HFFc6 (cell line): ENCODE data around the gene USP1. TPM values are rescaled to one million over a fixed set of nuclear protein-coding genes. Genes with fewer than 3 reads are reported as not detected.

ENCODE experiments used
- DNase-seq: peaks from one replicate; pipeline ENCODE4 v3.0.0-alpha.2; 2018
- H3K27ac Mint-ChIP-seq: 2 replicates; pipeline ENCODE4 v1.8.0; 2020; ENCODE audit warnings: mild to moderate bottlenecking, mixed read lengths
- H3K27me3 Mint-ChIP-seq: 2 replicates; pipeline ENCODE4 v1.8.0; 2021; ENCODE audit warnings: mild to moderate bottlenecking, moderate library complexity, mixed read lengths; ENCODE audit not compliant: insufficient read depth
- H3K36me3 Mint-ChIP-seq: 2 replicates; pipeline ENCODE4 v1.8.0; 2021; ENCODE audit warnings: low read depth, mixed read lengths
- H3K4me1 Mint-ChIP-seq: 2 replicates; pipeline ENCODE4 v1.8.0; 2020; ENCODE audit warnings: low read depth, mixed read lengths
- H3K4me3 Mint-ChIP-seq: 2 replicates; pipeline ENCODE4 v1.8.0; 2020; ENCODE audit warnings: mild to moderate bottlenecking, moderate library complexity, mixed read lengths
- H3K9me3 Mint-ChIP-seq: 2 replicates; pipeline ENCODE4 v1.8.0; 2020; ENCODE audit warnings: mild to moderate bottlenecking, mixed read lengths
- total RNA-seq, 6 experiments: library from RNA; stranded (reverse); fragmentation: NEBNext Ultra II Directional; extraction: Animal tissue kit (Norgen Biotek cat#: 25700); gene quantifications; 2 replicates in 1 of 6; 3 replicates in 5 of 6; pipeline ENCODE4 v1.2.3, GENCODE V29; 2021
- TF ChIP-seq, protein P1 (sequence below): fragments of 200-600 bp; sonication (generic); IDR thresholded peaks from 2 replicates; pipeline ENCODE4 v1.5.0; 2021; ENCODE audit warnings: antibody characterized with exemption, mild to moderate bottlenecking

The USP1 gene
- total RNA-seq, 6 experiments from 2014 or later, result 15.0 to 30.9 (median 28.3) TPM

DNA sequence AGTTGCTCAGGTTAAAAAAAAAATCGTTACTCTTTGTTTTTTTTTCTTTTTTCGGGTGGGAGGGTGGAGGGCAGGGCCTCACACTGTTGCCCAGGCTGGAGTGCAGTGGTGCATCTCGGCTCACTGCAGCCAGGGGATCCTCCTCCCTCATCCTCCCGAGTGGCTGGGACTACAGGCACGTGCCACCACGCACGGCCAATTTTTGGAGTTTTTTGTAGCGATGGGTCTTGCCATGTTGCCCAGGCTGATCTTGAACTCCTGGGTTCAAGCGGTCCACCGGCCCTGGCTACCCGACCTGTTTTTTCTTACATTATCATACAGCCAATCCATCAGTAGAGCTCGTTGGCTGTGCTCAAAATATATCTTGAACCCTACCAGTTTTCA is 2.2 kb upstream of the USP1 start:
- TF ChIP-seq, protein P1, sequence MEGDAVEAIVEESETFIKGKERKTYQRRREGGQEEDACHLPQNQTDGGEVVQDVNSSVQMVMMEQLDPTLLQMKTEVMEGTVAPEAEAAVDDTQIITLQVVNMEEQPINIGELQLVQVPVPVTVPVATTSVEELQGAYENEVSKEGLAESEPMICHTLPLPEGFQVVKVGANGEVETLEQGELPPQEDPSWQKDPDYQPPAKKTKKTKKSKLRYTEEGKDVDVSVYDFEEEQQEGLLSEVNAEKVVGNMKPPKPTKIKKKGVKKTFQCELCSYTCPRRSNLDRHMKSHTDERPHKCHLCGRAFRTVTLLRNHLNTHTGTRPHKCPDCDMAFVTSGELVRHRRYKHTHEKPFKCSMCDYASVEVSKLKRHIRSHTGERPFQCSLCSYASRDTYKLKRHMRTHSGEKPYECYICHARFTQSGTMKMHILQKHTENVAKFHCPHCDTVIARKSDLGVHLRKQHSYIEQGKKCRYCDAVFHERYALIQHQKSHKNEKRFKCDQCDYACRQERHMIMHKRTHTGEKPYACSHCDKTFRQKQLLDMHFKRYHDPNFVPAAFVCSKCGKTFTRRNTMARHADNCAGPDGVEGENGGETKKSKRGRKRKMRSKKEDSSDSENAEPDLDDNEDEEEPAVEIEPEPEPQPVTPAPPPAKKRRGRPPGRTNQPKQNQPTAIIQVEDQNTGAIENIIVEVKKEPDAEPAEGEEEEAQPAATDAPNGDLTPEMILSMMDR, result no peak; the same call in none of the 2 replicates
- H3K27me3 Mint-ChIP-seq, result peaks cover 7% of the 10 kb centered on the region
- H3K27ac Mint-ChIP-seq, result no peak overlapping the region
- DNase-seq, result no peak
- H3K9me3 Mint-ChIP-seq, result no peaks in the 10 kb centered on the region
- peaks cover 35% of the 10 kb centered on the region for H3K4me1 Mint-ChIP-seq
- no peak overlapping the region for H3K4me3 Mint-ChIP-seq
- H3K36me3 Mint-ChIP-seq, result peaks cover 15% of the 10 kb centered on the region

- peaks cover 44% of the 10 kb centered on the region for H3K4me1 Mint-ChIP-seq
- H3K9me3 Mint-ChIP-seq, result no peaks in the 10 kb centered on the region
- H3K4me3 Mint-ChIP-seq, result peak overlapping the region; percentile 95
- peaks cover 15% of the 10 kb centered on the region for H3K36me3 Mint-ChIP-seq
- no peak for DNase-seq
- H3K27me3 Mint-ChIP-seq, result peaks cover 7% of the 10 kb centered on the region
- H3K27ac Mint-ChIP-seq, result peak overlapping the region; percentile 100
- TF ChIP-seq, protein P1, result no peak
Observed at GRCh38 chr1:62435231-62436038, 1.4 kb upstream of the USP1 start.

DNA sequence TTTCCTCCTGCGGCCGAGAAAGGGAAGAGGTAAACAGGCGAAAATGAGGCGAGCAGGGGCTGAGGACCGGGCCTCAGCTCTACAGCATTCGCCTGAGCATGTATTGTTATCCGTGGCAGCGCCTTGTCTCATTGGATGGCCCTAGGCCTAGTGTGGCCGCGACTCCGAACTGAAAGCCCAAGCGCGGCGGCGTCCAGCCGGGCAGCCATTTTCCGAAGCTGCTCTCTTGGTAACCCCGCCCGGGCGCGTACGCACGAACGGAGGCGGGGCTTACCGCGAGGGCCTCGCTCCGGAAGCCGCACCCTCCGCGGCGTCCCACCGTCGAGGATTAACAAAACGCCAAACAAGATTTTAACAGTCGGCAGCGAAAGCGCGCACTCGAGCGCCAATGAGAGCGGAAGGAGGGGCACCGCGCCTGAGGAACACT is 797 bp upstream of the USP1 start:
- DNase-seq, result no peak
- Mint-ChIP-seq H3K9me3 (no peaks in the 10 kb centered on the region), H3K27me3 (peaks cover 7% of the 10 kb centered on the region), H3K36me3 (peaks cover 15% of the 10 kb centered on the region), H3K4me1 (peaks cover 50% of the 10 kb centered on the region), H3K27ac (peak overlapping the region; percentile 100), H3K4me3 (peak overlapping the region; percentile 95)
- TF ChIP-seq, protein P1, result no peak

GRCh38 chr1:62437273-62437940 is 558 bp downstream of the USP1 start:
- peaks cover 22% of the 10 kb centered on the region for H3K36me3 Mint-ChIP-seq
- TF ChIP-seq, protein P1, result no peak
- H3K9me3 Mint-ChIP-seq, result no peaks in the 10 kb centered on the region
- peak overlapping the region; percentile 95 for H3K4me3 Mint-ChIP-seq
- peaks cover 60% of the 10 kb centered on the region for H3K4me1 Mint-ChIP-seq
- H3K27ac Mint-ChIP-seq, result peak overlapping the region; percentile 100
- peaks cover 2% of the 10 kb centered on the region; the same call in 1 of the 2 replicates for H3K27me3 Mint-ChIP-seq
- no peak for DNase-seq

DNA sequence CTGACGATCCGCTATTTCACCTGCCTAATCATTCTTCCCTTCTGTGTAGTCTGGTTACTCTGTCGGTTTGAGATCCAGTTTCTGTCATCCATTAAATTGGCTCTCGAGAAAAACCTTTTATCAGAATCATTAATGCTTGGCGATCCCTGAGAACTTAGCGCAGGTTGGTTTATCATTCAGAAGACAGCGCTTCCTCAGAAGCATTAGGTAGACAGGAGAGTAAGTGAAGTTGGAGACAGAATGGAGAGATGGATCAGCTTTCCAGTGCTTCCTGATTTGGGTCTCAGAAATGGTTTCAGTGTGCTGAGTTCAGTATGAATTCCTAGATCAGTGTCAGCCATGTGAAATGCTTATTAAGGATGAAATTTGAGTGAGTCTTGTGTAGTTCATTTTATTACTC is 1.3 kb downstream of the USP1 start:
- Mint-ChIP-seq H3K27ac (peak overlapping the region; percentile 66), H3K4me1 (peaks cover 60% of the 10 kb centered on the region), H3K27me3 (peaks cover 2% of the 10 kb centered on the region; the same call in 1 of the 2 replicates), H3K4me3 (peak overlapping the region; percentile 91), H3K36me3 (peaks cover 22% of the 10 kb centered on the region), H3K9me3 (no peaks in the 10 kb centered on the region)
- no peak for DNase-seq
- TF ChIP-seq, protein P1, result no peak
